H9 (cell line): ENCODE measurements around the gene THRB. TPM values are rescaled to one million over a fixed set of nuclear protein-coding genes. Genes with fewer than 3 reads are reported as not detected.

Experiments
- DNase-seq: peaks from one replicate; pipeline ENCODE4 v3.0.0-alpha.2; 2017
- H2AFZ ChIP-seq: one replicate; pipeline ENCODE4 v1.6.1; 2013; ENCODE audit warnings: mild to moderate bottlenecking, low read length, control low read depth, moderate library complexity
- H2AK5ac ChIP-seq: 2 replicates; pipeline ENCODE4 v1.6.1; 2013; ENCODE audit warnings: low read length, control low read depth, mixed read lengths; ENCODE audit not compliant: insufficient read length
- H2BK120ac ChIP-seq: one replicate; pipeline ENCODE4 v1.6.1; 2013; ENCODE audit warnings: low read depth, mild to moderate bottlenecking, low read length, control low read depth, inconsistent platforms; ENCODE audit not compliant: poor library complexity, severe bottlenecking
- H2BK12ac ChIP-seq: 2 replicates; pipeline ENCODE4 v1.6.1; 2013; ENCODE audit warnings: low read length, control low read depth, mixed read lengths, low read depth; ENCODE audit not compliant: insufficient read length
- H2BK15ac ChIP-seq: 2 replicates; pipeline ENCODE4 v1.6.1; 2013; ENCODE audit warnings: low read depth, low read length, control low read depth
- H2BK20ac ChIP-seq: one replicate; pipeline ENCODE4 v1.6.1; 2013; ENCODE audit warnings: low read depth, mild to moderate bottlenecking, low read length, control low read depth, inconsistent platforms; ENCODE audit not compliant: poor library complexity, severe bottlenecking
- H2BK5ac ChIP-seq: 2 replicates; pipeline ENCODE4 v1.6.1; 2013; ENCODE audit warnings: low read length, control low read depth, mixed read lengths; ENCODE audit not compliant: insufficient read length
- H3K14ac ChIP-seq: 2 replicates; pipeline ENCODE4 v1.6.1; 2013; ENCODE audit warnings: low read length, control low read depth; ENCODE audit not compliant: insufficient read depth
- H3K18ac ChIP-seq: 2 replicates; pipeline ENCODE4 v1.6.1; 2013; ENCODE audit warnings: low read depth, mild to moderate bottlenecking, mixed read lengths, low read length, control low read depth; ENCODE audit not compliant: insufficient read length
- H3K23ac ChIP-seq: 2 replicates; pipeline ENCODE4 v1.6.1; 2013; ENCODE audit warnings: low read length, control low read depth, mixed read lengths, low read depth; ENCODE audit not compliant: insufficient read length
- H3K23me2 ChIP-seq: 2 replicates; pipeline ENCODE4 v1.6.1; 2013; ENCODE audit warnings: low read depth, mild to moderate bottlenecking, mixed read lengths, low read length, control low read depth; ENCODE audit not compliant: insufficient read length, poor library complexity, severe bottlenecking
- H3K27ac ChIP-seq: 2 replicates; pipeline ENCODE4 v1.5.1; 2013; ENCODE audit warnings: low read length, control low read depth, mixed read lengths, low read depth; ENCODE audit not compliant: insufficient read length
- H3K27me3 ChIP-seq: 2 replicates; pipeline ENCODE4 v1.6.1; 2013; ENCODE audit warnings: low read length, control low read depth, inconsistent platforms; ENCODE audit not compliant: insufficient read depth
- H3K4ac ChIP-seq: 2 replicates; pipeline ENCODE4 v1.6.1; 2013; ENCODE audit warnings: low read depth, mild to moderate bottlenecking, control low read depth, inconsistent platforms, low read length, moderate library complexity
- H3K4me1 ChIP-seq: 2 replicates; pipeline ENCODE4 v1.6.1; 2013; ENCODE audit warnings: low read length, control low read depth, inconsistent platforms; ENCODE audit not compliant: insufficient read depth
- H3K4me2 ChIP-seq: 2 replicates; pipeline ENCODE4 v1.6.1; 2013; ENCODE audit warnings: low read length, control low read depth, mixed read lengths; ENCODE audit not compliant: insufficient read length, insufficient read depth
- H3K56ac ChIP-seq: 2 replicates; pipeline ENCODE4 v1.6.1; 2013; ENCODE audit warnings: low read depth, mild to moderate bottlenecking, mixed read lengths, low read length, control low read depth; ENCODE audit not compliant: insufficient read length
- H3K79me1 ChIP-seq: 2 replicates; pipeline ENCODE4 v1.6.1; 2013; ENCODE audit warnings: low read depth, mild to moderate bottlenecking, moderate library complexity, low read length, control low read depth, inconsistent platforms; ENCODE audit not compliant: insufficient read depth, poor library complexity, severe bottlenecking
- H3K79me2 ChIP-seq: 2 replicates; pipeline ENCODE4 v1.6.1; 2013; ENCODE audit warnings: low read length, control low read depth, inconsistent platforms; ENCODE audit not compliant: insufficient read depth
- H3K9ac ChIP-seq: 2 replicates; pipeline ENCODE4 v1.6.1; 2013; ENCODE audit warnings: low read length, control low read depth, mixed read lengths; ENCODE audit not compliant: insufficient read length; ENCODE audit errors: extremely low read depth
- H3K9me3 ChIP-seq: one replicate; pipeline ENCODE4 v1.6.1; 2013; ENCODE audit warnings: low read depth, low read length, inconsistent platforms; ENCODE audit not compliant: control insufficient read depth
- H3T11ph ChIP-seq: one replicate; pipeline ENCODE4 v1.6.1; 2013; ENCODE audit warnings: mild to moderate bottlenecking, low read length, control low read depth, inconsistent platforms
- H4K20me1 ChIP-seq: one replicate; pipeline ENCODE4 v1.6.1; 2013; ENCODE audit not compliant: control insufficient read depth, insufficient read length, insufficient read depth
- H4K5ac ChIP-seq: 2 replicates; pipeline ENCODE4 v1.6.1; 2013; ENCODE audit warnings: low read depth, mild to moderate bottlenecking, mixed read lengths, low read length, control low read depth; ENCODE audit not compliant: insufficient read length
- H4K8ac ChIP-seq: replicated peaks from 2 replicates; pipeline ENCODE4 v1.6.1; 2013; ENCODE audit warnings: low read length, control low read depth, mixed read lengths, low read depth; ENCODE audit not compliant: insufficient read length
- H4K91ac ChIP-seq: 2 replicates; pipeline ENCODE4 v1.6.1; 2013; ENCODE audit warnings: low read depth, mild to moderate bottlenecking, moderate library complexity, mixed read lengths, low read length, control low read depth; ENCODE audit not compliant: insufficient read length
- H3K27ac Mint-ChIP-seq, 3 experiments: 2 replicates in 2 of 3; 3 replicates in 1 of 3; pipeline ENCODE4 v1.8.0; 2020 to 2021; ENCODE audit warnings: mixed read lengths in 3 of 3, mild to moderate bottlenecking in 1 of 3, moderate library complexity in 1 of 3
- H3K27me3 Mint-ChIP-seq: 2 replicates; pipeline ENCODE4 v1.8.0; 2021; ENCODE audit warnings: low read depth, mild to moderate bottlenecking, moderate library complexity, mixed read lengths
- H3K36me3 Mint-ChIP-seq, 3 experiments: 2 replicates in 2 of 3; 3 replicates in 1 of 3; pipeline ENCODE4 v1.8.0; 2020 to 2021; ENCODE audit warnings: low read depth in 3 of 3, mixed read lengths in 3 of 3; ENCODE audit not compliant: insufficient read depth in 1 of 3
- H3K4me1 Mint-ChIP-seq, 2 experiments: 2 replicates each; pipeline ENCODE4 v1.8.0; 2020; ENCODE audit warnings: mixed read lengths in 2 of 2
- H3K4me3 Mint-ChIP-seq, 2 experiments: 2 replicates in 1 of 2; 3 replicates in 1 of 2; pipeline ENCODE4 v1.8.0; 2020 to 2021; ENCODE audit warnings: mild to moderate bottlenecking in 2 of 2, mixed read lengths in 2 of 2, moderate library complexity in 1 of 2
- H3K9me3 Mint-ChIP-seq, 2 experiments: 2 replicates in 1 of 2; 3 replicates in 1 of 2; pipeline ENCODE4 v1.8.0; 2020; ENCODE audit warnings: mild to moderate bottlenecking in 2 of 2, mixed read lengths in 2 of 2, moderate library complexity in 1 of 2
- WGBS: extraction: QIAGEN DNeasy Blood & Tissue Kit; methylation state at CpG from one replicate; pipeline ENCODE4 v1.1.7; 2013; ENCODE audit warnings: missing lambda C conversion rate, low lambda C conversion rate, mixed read lengths; ENCODE audit not compliant: insufficient read length; ENCODE audit errors: extremely low coverage; 5-methylcytosine and 5-hydroxymethylcytosine counted together
- total RNA-seq: library from RNA; stranded (reverse); gene quantifications from 2 replicates; pipeline ENCODE4 v1.2.1, GENCODE V29; 2021
- TF ChIP-seq, protein P1 (sequence below): fragments of 200-600 bp; sonication (generic); conservative IDR thresholded peaks from 3 replicates; pipeline ENCODE4 v1.8.0; 2021; ENCODE audit warnings: antibody characterized with exemption, mild to moderate bottlenecking

Gene THRB
- total RNA-seq, 1 experiment from 2014 or later = 8.6 TPM

DNA sequence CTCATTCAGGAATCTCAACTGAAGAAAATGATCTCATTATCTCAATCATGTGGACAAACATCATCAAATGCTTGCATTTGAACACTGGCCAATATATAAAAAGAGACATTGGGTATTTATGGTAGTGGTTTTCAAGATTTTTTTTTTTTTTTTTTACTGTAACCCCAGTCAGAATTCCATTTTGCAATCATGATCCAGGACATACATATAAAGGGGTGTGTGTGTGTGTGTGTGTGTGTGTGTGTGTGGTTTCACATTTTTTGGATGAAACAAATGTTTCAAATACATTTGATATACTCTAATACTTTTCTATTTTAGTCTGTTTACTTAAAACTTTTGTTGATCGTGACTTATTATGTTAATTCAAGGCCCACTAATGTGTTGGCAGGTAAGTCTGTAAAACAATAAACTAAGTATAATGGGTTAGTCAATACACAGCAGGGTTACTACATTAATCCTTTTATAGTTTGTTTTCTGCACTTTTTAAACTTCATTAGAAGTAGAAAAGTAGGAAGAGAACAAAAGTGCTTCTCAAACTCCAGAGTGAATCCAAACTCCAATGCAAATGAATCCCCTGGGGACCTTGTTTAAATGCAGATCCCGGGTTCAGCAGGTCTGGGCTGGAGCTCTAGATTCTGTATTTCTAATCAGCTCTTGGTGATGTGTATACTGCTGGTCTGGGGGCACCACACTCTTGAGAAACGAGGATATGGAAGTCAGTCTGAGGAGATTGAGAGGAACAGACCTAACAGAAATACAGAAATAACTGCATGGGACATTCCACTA lies 17.6 kb downstream of the THRB start:
- peaks cover 0 to 16% (median 10%) of the 10 kb centered on the region in 3 experiments; a peak in 4 of 7 replicates for H3K36me3 Mint-ChIP-seq
- peak; percentile 32 for DNase-seq
- Histone ChIP-seq H2BK120ac (no peak overlapping the region), H2BK20ac (no peak overlapping the region), H2AK5ac (no peak overlapping the region), H3K79me2 (no peaks in the 10 kb centered on the region), H3K27me3 (no peaks in the 10 kb centered on the region; the same call in 1 of the 2 replicates), H2BK15ac (no peak overlapping the region), H3K14ac (no peak overlapping the region), H3K9ac (no peak overlapping the region), H4K8ac (no peak overlapping the region), H4K5ac (no peak overlapping the region), H3K4ac (no peak overlapping the region), H3K18ac (no peak overlapping the region), H3T11ph (no peak overlapping the region), H3K23ac (no peak overlapping the region), H3K79me1 (no peaks in the 10 kb centered on the region), H4K20me1 (no peaks in the 10 kb centered on the region), H3K23me2 (no peaks in the 10 kb centered on the region), H3K9me3 (no peaks in the 10 kb centered on the region), H3K4me1 (peaks cover 3% of the 10 kb centered on the region; the same call in 1 of the 2 replicates), H3K56ac (no peak overlapping the region), H3K27ac (no peak overlapping the region), H4K91ac (no peak overlapping the region), H2BK12ac (no peak overlapping the region), H2BK5ac (no peak overlapping the region), H3K4me2 (peak overlapping the region; percentile 51), H2AFZ (no peak overlapping the region)
- H3K27ac Mint-ChIP-seq = peak overlapping the region; percentile 53 to 95 (median 65); a peak in 5 of 7 replicates
- peaks cover 35 to 41% of the 10 kb centered on the region in 2 experiments for H3K4me1 Mint-ChIP-seq
- peaks cover 0 to 3% of the 10 kb centered on the region in 2 experiments; a peak in 1 of 5 replicates for H3K9me3 Mint-ChIP-seq
- WGBS = no CpG with 5 or more reads among the region's 3 CpGs
- TF ChIP-seq, protein P1, sequence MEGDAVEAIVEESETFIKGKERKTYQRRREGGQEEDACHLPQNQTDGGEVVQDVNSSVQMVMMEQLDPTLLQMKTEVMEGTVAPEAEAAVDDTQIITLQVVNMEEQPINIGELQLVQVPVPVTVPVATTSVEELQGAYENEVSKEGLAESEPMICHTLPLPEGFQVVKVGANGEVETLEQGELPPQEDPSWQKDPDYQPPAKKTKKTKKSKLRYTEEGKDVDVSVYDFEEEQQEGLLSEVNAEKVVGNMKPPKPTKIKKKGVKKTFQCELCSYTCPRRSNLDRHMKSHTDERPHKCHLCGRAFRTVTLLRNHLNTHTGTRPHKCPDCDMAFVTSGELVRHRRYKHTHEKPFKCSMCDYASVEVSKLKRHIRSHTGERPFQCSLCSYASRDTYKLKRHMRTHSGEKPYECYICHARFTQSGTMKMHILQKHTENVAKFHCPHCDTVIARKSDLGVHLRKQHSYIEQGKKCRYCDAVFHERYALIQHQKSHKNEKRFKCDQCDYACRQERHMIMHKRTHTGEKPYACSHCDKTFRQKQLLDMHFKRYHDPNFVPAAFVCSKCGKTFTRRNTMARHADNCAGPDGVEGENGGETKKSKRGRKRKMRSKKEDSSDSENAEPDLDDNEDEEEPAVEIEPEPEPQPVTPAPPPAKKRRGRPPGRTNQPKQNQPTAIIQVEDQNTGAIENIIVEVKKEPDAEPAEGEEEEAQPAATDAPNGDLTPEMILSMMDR = no peak
- peaks cover 14% of the 10 kb centered on the region for H3K27me3 Mint-ChIP-seq
- peak overlapping the region; percentile 43 to 63 for H3K4me3 Mint-ChIP-seq
